ENCODE results near the gene IFRD2.

Gene IFRD2

DNA sequence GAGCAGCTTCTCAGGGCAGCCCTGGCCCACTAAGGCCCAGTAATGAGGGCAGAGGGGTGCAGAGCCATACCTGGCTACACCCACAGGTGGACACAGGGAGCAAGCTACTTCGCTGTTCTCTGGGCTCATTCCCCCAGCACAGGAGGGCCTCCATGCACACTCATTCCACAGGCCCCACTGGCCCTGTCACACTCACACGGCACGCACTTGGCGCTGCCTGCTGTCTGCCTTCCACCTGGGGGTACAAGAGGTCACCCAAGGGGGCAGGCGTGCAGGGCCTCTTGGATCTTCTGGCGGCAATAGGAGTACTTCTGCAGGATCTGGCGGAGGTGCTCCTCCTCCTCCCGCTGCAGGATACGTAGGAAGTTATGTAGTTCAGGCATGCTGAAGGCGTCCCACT is 38.1 kb upstream of the IFRD2 start:
- no peak for DNase-seq (ENCODE audit: low spot score)
- TF ChIP-seq, protein P1, sequence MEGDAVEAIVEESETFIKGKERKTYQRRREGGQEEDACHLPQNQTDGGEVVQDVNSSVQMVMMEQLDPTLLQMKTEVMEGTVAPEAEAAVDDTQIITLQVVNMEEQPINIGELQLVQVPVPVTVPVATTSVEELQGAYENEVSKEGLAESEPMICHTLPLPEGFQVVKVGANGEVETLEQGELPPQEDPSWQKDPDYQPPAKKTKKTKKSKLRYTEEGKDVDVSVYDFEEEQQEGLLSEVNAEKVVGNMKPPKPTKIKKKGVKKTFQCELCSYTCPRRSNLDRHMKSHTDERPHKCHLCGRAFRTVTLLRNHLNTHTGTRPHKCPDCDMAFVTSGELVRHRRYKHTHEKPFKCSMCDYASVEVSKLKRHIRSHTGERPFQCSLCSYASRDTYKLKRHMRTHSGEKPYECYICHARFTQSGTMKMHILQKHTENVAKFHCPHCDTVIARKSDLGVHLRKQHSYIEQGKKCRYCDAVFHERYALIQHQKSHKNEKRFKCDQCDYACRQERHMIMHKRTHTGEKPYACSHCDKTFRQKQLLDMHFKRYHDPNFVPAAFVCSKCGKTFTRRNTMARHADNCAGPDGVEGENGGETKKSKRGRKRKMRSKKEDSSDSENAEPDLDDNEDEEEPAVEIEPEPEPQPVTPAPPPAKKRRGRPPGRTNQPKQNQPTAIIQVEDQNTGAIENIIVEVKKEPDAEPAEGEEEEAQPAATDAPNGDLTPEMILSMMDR (IDR thresholded peaks at IDR 0.05; ENCODE audit: extremely low read depth, insufficient read depth, missing control alignments) = no peak
- in situ Hi-C loops (cut with MboI; ENCODE audit: low pct_unique_long_range_greater_than_20kb, low sequenced_read_pairs, unreplicated experiment) = no loop called here

DNA sequence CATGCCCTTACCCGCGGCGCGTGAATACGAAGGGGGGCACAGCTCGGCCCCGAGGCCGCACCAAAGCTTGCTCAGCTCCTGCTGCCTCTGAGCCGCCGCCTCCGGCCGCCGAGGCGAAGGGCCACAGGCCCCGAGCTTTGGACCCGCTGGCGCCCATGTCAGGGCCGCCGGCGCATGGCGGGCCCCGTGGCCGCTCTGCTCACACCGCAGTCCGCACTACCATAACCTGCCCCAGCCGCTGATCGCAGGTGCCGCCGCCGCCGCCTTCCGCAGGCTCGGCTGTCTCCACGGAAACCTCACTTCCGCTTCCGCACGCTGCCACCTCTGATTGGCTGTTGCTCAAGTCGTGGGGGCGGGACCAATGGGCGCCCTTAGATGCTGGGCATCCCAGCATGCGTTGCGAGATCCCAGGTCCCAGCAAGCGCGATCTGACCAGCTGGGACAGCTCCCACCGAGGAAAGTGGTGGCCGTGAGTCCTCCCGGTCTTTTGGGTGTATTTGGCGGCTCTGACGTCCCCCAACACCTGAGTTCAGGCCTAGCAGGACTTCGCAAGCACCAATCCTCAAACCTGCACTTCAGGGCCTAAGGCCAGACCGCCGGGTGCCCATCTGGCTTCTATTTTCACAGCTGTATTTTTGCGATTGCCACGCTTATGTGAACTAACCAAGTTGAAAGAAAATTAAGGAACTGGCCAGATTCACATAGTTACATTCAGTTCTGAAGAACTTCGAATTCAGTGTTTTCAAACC is 35.9 kb upstream of the IFRD2 start, which contains the start of gene TUSC2:
Gene TUSC2, minus strand, starts transcription at position 281 of the 749 bp plus-strand sequence. Its CDS starts 124 bp downstream, at position 157.
- TF ChIP-seq, protein P1 (IDR thresholded peaks at IDR 0.05; ENCODE audit: extremely low read depth, insufficient read depth, missing control alignments) = no peak

DNA sequence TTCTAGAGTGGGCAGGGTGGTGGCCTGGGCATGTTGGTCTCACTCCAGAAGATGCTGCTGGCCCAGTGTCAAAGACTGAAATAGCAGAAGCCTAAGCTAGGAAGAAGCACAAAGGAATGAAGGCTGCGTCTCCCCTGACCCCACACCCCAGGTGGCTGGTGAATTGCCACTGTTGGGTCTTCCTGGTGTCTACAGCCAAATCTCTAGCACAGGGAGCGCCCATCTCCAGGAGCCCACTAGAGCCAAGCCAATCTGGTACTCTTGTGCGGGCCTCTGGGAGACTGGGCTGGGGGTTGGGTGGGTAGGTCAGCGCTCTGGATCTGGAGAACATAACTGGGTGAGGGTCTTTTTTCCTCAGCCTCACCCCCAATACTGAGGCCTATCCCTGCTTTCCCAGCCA is 34.9 kb upstream of the IFRD2 start:
- in situ Hi-C loops (cut with MboI; ENCODE audit: low pct_unique_long_range_greater_than_20kb, low sequenced_read_pairs, unreplicated experiment) = no loop called here
- TF ChIP-seq, protein P1 (IDR thresholded peaks at IDR 0.05; ENCODE audit: extremely low read depth, insufficient read depth, missing control alignments) = no peak
- no peak for DNase-seq (ENCODE audit: low spot score)

More for the DNA sequence above, 35.9 kb upstream of the IFRD2 start, which contains the start of gene TUSC2:
- in situ Hi-C loops (cut with MboI; ENCODE audit: low pct_unique_long_range_greater_than_20kb, low sequenced_read_pairs, unreplicated experiment) = no loop called here
- peak; percentile 98 for DNase-seq (ENCODE audit: low spot score)

DNA sequence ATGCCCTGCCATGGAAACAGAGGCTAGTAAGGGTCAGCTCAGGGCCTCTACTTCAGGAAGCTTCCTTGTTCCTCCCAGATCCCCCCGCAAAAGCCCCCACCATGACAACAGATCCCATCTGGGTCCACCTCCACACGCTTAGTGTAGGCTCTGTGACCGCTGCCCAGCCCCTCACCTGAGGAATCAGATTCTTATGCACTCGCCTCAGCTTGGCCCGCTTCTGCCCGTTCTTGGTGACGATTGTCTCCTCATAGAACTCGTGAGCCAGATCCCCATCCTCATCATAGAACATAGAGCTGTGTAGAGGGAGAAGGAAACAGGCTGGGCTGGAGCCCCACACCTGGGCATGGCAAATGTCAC is 33.9 kb upstream of the IFRD2 start:
- TF ChIP-seq, protein P1 (IDR thresholded peaks at IDR 0.05; ENCODE audit: extremely low read depth, insufficient read depth, missing control alignments) = no peak
- DNase-seq (ENCODE audit: low spot score) = no peak
- in situ Hi-C loops (cut with MboI; ENCODE audit: low pct_unique_long_range_greater_than_20kb, low sequenced_read_pairs, unreplicated experiment) = no loop called here

DNA sequence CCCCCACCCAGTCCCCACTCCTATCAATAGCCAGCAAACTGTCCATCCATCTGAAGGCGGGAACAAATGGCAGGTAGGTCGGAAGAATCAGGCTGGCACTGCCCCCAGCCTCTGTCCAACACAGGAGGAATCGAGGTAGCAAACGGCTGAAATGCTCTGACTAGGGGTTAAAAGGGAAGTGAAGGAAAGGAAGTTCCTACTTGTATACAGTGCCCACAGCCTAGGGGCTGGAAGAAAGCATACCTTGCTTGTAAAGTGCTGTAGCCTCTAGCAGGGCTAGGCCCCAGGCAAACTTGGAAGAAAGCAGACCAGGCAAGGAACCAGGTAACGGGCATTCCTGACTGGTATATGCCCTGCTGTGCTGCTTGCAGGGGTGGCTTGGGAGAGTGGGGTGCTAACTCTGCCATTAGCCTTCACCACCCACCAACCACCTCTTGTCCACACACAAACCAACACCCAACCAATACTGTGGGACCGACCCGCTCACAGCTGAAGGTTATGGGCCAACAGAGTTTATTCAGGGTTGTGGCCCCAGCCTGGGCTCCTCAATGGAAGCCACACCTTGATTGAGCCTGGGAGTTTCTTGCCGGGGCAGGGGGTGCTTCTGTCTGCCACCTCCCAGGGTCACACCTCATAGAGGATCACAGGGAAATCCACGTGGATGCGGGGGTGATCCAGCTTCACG is 33.4 kb upstream of the IFRD2 start:
- in situ Hi-C loops (cut with MboI; ENCODE audit: low pct_unique_long_range_greater_than_20kb, low sequenced_read_pairs, unreplicated experiment) = no loop called here
- no peak for DNase-seq (ENCODE audit: low spot score)
- TF ChIP-seq, protein P1 (IDR thresholded peaks at IDR 0.05; ENCODE audit: extremely low read depth, insufficient read depth, missing control alignments) = no peak

DNA sequence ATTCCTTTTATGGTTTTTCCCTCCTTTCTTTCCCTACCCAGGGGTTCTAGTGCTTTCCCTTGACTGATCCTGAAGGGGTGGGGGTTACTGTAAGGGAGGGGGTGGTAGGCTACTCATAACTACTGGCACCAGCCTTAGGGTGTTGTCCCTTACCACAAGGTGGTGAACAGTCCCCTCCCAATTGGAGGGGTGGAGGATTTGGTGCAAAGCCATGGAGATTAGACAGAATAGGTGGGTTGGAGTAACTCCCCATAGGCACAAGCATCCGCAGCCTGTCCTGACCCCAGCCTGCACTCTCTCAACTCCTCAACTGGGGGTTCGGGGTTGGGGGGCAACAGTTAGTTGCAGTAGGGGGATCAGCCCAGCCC is 32.9 kb upstream of the IFRD2 start:
- TF ChIP-seq, protein P1 (IDR thresholded peaks at IDR 0.05; ENCODE audit: extremely low read depth, insufficient read depth, missing control alignments) = no peak
- in situ Hi-C loops (cut with MboI; ENCODE audit: low pct_unique_long_range_greater_than_20kb, low sequenced_read_pairs, unreplicated experiment) = no loop called here
- DNase-seq (ENCODE audit: low spot score) = no peak

All from GM13977 (cell line).